ENCODE results near the gene COG5. TPM values are rescaled to one million over a fixed set of nuclear protein-coding genes. Genes with fewer than 3 reads are reported as not detected.

The COG5 gene
- total RNA-seq, 1 donor from 2014 or later: 40.8 TPM

DNA sequence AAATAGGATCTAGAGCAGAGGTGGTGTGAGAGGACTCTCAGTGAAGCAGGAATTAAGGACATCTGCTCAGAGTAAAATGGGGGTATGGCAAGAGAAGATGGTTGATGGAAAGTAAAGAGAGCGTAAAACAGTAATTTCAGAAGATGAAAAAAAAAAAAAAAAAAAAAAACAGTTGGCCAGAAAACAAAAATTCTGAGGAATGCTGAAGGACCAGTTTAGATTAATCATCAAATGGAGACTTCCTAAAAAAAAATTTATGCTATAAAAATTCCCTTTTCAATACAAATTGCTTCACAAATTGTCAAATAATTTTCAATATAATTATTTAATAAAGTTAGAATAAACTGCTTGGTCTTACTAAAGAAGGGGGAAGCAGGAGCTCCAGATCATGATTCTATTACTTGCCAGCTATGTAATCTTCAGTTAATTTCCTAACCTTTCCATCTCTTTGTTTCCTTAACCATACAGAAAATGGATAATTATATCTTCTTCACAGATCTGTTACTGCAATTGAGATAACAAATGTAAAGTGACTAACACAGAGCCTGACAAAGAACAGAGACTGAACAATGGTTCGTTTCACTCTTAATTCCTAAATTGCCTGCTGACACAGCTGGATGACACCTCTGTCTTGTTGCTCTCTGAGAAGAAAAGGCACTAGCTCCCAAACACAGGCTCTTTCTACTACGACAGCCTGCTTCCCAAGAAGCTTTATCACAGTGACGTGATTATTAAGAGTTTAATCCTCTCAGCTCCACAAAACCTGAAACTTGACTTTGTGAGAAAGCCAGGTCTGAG lies 158.8 kb downstream of the COG5 start:
- Histone ChIP-seq H3K36me3 (peaks cover 9% of the 10 kb centered on the region), H3K27me3 (ENCODE audit: low read depth) (no peaks in the 10 kb centered on the region), H3K4me3 (no peak overlapping the region), H3K4me1 (peaks cover 17% of the 10 kb centered on the region), H3K9me3 (replicated peaks) (no peaks in the 10 kb centered on the region), H3K27ac (replicated peaks) (no peak overlapping the region)
- TF ChIP-seq, protein P1, sequence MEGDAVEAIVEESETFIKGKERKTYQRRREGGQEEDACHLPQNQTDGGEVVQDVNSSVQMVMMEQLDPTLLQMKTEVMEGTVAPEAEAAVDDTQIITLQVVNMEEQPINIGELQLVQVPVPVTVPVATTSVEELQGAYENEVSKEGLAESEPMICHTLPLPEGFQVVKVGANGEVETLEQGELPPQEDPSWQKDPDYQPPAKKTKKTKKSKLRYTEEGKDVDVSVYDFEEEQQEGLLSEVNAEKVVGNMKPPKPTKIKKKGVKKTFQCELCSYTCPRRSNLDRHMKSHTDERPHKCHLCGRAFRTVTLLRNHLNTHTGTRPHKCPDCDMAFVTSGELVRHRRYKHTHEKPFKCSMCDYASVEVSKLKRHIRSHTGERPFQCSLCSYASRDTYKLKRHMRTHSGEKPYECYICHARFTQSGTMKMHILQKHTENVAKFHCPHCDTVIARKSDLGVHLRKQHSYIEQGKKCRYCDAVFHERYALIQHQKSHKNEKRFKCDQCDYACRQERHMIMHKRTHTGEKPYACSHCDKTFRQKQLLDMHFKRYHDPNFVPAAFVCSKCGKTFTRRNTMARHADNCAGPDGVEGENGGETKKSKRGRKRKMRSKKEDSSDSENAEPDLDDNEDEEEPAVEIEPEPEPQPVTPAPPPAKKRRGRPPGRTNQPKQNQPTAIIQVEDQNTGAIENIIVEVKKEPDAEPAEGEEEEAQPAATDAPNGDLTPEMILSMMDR (IDR thresholded peaks at IDR 0.05; ENCODE audit: borderline replicate concordance): no peak
- DNase-seq: no peak
- intact Hi-C loops (cut with micrococcal nuclease): no loop called here

DNA sequence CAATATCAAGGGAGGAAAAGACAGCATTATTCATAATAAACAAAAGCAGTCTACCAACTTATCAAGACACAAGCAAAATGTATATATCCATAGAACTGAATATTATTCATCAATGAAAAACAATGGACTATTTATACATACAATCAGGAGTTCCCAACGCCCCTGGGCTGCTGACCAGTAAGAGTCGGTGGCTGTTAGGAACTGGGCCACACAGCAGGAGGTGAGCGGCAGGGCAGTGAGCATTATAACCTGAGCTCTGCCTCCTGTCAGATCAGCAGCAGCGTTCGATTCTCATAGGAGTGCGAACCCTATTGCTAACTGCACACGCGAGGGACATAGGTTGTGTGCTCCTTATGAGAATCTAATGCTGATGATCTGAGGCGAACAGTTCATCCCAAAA lies 165.6 kb downstream of the COG5 start:
- peaks cover 10% of the 10 kb centered on the region for H3K36me3 ChIP-seq
- no peak overlapping the region for H3K27ac ChIP-seq (replicated peaks)
- intact Hi-C loops (cut with micrococcal nuclease): no loop called here
- H3K27me3 ChIP-seq (ENCODE audit: low read depth): no peaks in the 10 kb centered on the region
- H3K4me3 ChIP-seq: no peak overlapping the region
- H3K4me1 ChIP-seq: peaks cover 5% of the 10 kb centered on the region
- no peaks in the 10 kb centered on the region for H3K9me3 ChIP-seq (replicated peaks)
- no peak for DNase-seq
- TF ChIP-seq, protein P1 (IDR thresholded peaks at IDR 0.05; ENCODE audit: borderline replicate concordance): no peak

DNA sequence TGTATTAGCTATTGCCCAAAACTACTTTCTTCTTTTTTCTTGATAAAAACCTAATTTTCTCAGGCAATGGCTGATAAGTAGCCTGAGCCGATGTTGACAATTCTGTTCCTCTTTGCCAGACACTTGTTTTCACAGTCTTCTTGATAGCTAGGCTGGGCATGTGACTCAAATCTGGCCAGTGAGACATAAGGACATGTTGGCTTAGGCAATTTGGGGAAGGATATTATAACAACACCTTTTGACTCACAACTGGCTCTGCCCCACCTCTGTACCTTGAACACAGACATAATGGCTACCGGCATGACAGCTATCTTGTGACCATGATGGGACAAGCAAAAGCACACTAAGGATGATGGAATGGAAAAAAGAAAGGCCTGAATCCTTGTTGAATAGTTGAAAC lies 166.7 kb downstream of the COG5 start:
- H3K27ac ChIP-seq (replicated peaks): no peak overlapping the region
- no peak for DNase-seq
- no peaks in the 10 kb centered on the region for H3K9me3 ChIP-seq (replicated peaks)
- peaks cover 10% of the 10 kb centered on the region for H3K36me3 ChIP-seq
- no peaks in the 10 kb centered on the region for H3K27me3 ChIP-seq (ENCODE audit: low read depth)
- peaks cover 5% of the 10 kb centered on the region for H3K4me1 ChIP-seq
- H3K4me3 ChIP-seq: no peak overlapping the region
- intact Hi-C loops (cut with micrococcal nuclease): no loop called here
- TF ChIP-seq, protein P1 (IDR thresholded peaks at IDR 0.05; ENCODE audit: borderline replicate concordance): no peak

DNA sequence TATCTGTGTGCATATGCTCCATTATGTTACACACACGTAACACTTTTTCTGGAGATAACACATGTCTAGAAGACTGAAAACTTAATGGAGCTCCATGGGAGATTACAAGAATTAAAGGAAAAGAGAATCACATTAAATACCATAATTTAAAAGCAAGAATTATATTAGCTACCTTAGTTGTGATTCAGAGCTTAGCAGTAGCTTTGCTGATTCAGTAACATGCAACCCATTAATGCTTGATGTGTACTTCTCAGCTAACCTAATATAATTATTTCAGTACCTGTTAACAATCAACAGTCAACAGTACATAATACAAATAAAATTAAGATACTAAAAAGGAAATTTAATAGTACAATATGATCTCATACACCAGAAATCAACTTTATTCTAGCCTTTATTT lies 167.6 kb downstream of the COG5 start:
- Histone ChIP-seq H3K4me1 (peaks cover 5% of the 10 kb centered on the region), H3K27me3 (ENCODE audit: low read depth) (no peaks in the 10 kb centered on the region), H3K9me3 (replicated peaks) (no peaks in the 10 kb centered on the region), H3K36me3 (peaks cover 10% of the 10 kb centered on the region), H3K4me3 (no peak overlapping the region), H3K27ac (replicated peaks) (no peak overlapping the region)
- no peak for DNase-seq
- TF ChIP-seq, protein P1 (IDR thresholded peaks at IDR 0.05; ENCODE audit: borderline replicate concordance): no peak
- intact Hi-C loops (cut with micrococcal nuclease): no loop called here

DNA sequence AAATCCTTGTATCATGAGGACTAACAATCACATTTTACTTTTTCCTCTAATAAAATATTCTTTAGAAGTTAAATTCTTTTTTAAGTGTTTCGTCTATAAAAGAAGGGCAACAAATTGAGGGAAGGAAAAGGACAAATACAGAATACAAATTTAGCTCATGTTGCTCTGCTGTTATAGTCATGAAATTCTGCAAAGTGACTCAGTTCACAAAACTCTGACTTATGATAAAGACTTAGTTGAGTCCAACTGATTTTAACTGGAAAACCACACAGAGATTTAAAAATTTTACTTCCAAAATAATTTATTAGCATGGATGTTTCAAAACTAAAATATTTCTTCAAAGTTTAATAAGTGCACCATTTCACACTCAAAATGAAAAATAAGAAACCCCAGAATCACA lies 168.9 kb downstream of the COG5 start:
- intact Hi-C loops (cut with micrococcal nuclease): no loop called here
- TF ChIP-seq, protein P1 (IDR thresholded peaks at IDR 0.05; ENCODE audit: borderline replicate concordance): no peak
- Histone ChIP-seq H3K36me3 (peaks cover 10% of the 10 kb centered on the region), H3K27ac (replicated peaks) (no peak overlapping the region), H3K27me3 (ENCODE audit: low read depth) (no peaks in the 10 kb centered on the region), H3K4me1 (peaks cover 5% of the 10 kb centered on the region), H3K9me3 (replicated peaks) (no peaks in the 10 kb centered on the region), H3K4me3 (no peak overlapping the region)
- DNase-seq: no peak
